Liver (tissue), 3 donors: ENCODE data around the gene DKKL1.

Source experiments
- CTCF ChIP-seq: fragments of 150-350 bp; IDR thresholded peaks from 2 replicates; pipeline ENCODE4 v1.5.1; 2017; ENCODE audit warnings: improper control_type of control experiment, low read depth, low read length; ENCODE audit not compliant: missing input control
- FOXA1 ChIP-seq: IDR thresholded peaks from 2 replicates; pipeline ENCODE4 v1.6.1; 2016; ENCODE audit warnings: antibody characterized with exemption
- GABPA ChIP-seq, 2 donors: IDR thresholded peaks in 1 of 2; conservative IDR thresholded peaks in 1 of 2; 2 replicates each; pipeline ENCODE4 v1.6.1; 2016; ENCODE audit warnings: antibody characterized with exemption in 2 of 2, mild to moderate bottlenecking in 1 of 2, moderate library complexity in 1 of 2
- HNF4A ChIP-seq, 2 donors: conservative IDR thresholded peaks; 2 replicates each; pipeline ENCODE4 v1.6.1; 2016; ENCODE audit warnings: antibody characterized with exemption in 2 of 2, mild to moderate bottlenecking in 2 of 2
- JUND ChIP-seq, 2 donors: IDR thresholded peaks; 2 replicates each; pipeline ENCODE4 v1.6.1; 2016; ENCODE audit warnings: antibody characterized with exemption in 2 of 2
- MAX ChIP-seq: IDR thresholded peaks from 2 replicates; pipeline ENCODE4 v1.6.1; 2016; ENCODE audit warnings: antibody characterized with exemption
- SP1 ChIP-seq: IDR thresholded peaks from 2 replicates; pipeline ENCODE4 v1.6.1; 2018; ENCODE audit warnings: antibody characterized with exemption, mild to moderate bottlenecking
- TAF1 ChIP-seq: conservative IDR thresholded peaks from 2 replicates; pipeline ENCODE4 v1.6.1; 2016; ENCODE audit warnings: antibody characterized with exemption, mild to moderate bottlenecking
- YY1 ChIP-seq: IDR thresholded peaks from 2 replicates; pipeline ENCODE4 v1.6.1; 2016; ENCODE audit warnings: antibody characterized with exemption, mild to moderate bottlenecking
- ZBTB33 ChIP-seq: IDR thresholded peaks from 2 replicates; pipeline ENCODE4 v1.6.1; 2016; ENCODE audit warnings: antibody characterized with exemption
- TF ChIP-seq, protein P1 (sequence below): IDR thresholded peaks from 2 replicates; pipeline ENCODE4 v1.6.1; 2016; ENCODE audit warnings: antibody characterized with exemption, mild to moderate bottlenecking
- donor health status: healthy.
- donor health status: healthy.

- TF ChIP-seq CTCF, result no peak
- no peak for TF ChIP-seq TAF1
- TF ChIP-seq GABPA (IDR thresholded peaks at IDR 0.05 in 1 of 2, conservative IDR thresholded peaks at IDR 0.05 in 1 of 2), result no peak
- TF ChIP-seq YY1, result no peak
- TF ChIP-seq MAX, result no peak
- TF ChIP-seq, protein P1, sequence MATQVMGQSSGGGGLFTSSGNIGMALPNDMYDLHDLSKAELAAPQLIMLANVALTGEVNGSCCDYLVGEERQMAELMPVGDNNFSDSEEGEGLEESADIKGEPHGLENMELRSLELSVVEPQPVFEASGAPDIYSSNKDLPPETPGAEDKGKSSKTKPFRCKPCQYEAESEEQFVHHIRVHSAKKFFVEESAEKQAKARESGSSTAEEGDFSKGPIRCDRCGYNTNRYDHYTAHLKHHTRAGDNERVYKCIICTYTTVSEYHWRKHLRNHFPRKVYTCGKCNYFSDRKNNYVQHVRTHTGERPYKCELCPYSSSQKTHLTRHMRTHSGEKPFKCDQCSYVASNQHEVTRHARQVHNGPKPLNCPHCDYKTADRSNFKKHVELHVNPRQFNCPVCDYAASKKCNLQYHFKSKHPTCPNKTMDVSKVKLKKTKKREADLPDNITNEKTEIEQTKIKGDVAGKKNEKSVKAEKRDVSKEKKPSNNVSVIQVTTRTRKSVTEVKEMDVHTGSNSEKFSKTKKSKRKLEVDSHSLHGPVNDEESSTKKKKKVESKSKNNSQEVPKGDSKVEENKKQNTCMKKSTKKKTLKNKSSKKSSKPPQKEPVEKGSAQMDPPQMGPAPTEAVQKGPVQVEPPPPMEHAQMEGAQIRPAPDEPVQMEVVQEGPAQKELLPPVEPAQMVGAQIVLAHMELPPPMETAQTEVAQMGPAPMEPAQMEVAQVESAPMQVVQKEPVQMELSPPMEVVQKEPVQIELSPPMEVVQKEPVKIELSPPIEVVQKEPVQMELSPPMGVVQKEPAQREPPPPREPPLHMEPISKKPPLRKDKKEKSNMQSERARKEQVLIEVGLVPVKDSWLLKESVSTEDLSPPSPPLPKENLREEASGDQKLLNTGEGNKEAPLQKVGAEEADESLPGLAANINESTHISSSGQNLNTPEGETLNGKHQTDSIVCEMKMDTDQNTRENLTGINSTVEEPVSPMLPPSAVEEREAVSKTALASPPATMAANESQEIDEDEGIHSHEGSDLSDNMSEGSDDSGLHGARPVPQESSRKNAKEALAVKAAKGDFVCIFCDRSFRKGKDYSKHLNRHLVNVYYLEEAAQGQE, result no peak
- no peak for TF ChIP-seq SP1
- TF ChIP-seq JUND (IDR thresholded peaks at IDR 0.05), result no peak
- TF ChIP-seq ZBTB33, result no peak
- TF ChIP-seq FOXA1, result no peak
- no peak for TF ChIP-seq HNF4A (conservative IDR thresholded peaks at IDR 0.05)
These were observed 26.2 kb upstream of the DKKL1 start for GRCh38 chr19:49337267-49338022.
